SK-N-SH (cell line): ENCODE measurements around the gene RCOR1.

Source experiments
- CTCF ChIP-seq: fragments of 200-600 bp; sonication (generic); IDR thresholded peaks from 2 replicates; pipeline ENCODE4 v1.6.1; 2017; ENCODE audit warnings: antibody characterized with exemption, mild to moderate bottlenecking, moderate library complexity
- EP300 ChIP-seq, 2 experiments: IDR thresholded peaks; 2 replicates each; pipeline versions ENCODE4 v1.4.0 to v1.6.1; 2012; ENCODE audit warnings: borderline replicate concordance in 1 of 2, low read depth in 1 of 2, low read length in 1 of 2
- TAF1 ChIP-seq: IDR thresholded peaks from 2 replicates; pipeline ENCODE4 v1.6.1; 2012; ENCODE audit warnings: low read depth, mild to moderate bottlenecking, low read length, moderate library complexity, borderline replicate concordance
- TEAD4 ChIP-seq: IDR thresholded peaks from 2 replicates; pipeline ENCODE4 v1.4.0; 2012; ENCODE audit warnings: mild to moderate bottlenecking, borderline replicate concordance; ENCODE audit not compliant: insufficient read depth
- YY1 ChIP-seq: IDR thresholded peaks from 2 replicates; pipeline ENCODE4 v1.4.0; 2012; ENCODE audit warnings: low read depth, mild to moderate bottlenecking
- ZBTB33 ChIP-seq: IDR thresholded peaks from 2 replicates; pipeline ENCODE4 v1.4.0; 2012; ENCODE audit warnings: low read depth, borderline replicate concordance
- TF ChIP-seq, protein P1 (sequence below): IDR thresholded peaks from 2 replicates; pipeline ENCODE4; 2012

DNA sequence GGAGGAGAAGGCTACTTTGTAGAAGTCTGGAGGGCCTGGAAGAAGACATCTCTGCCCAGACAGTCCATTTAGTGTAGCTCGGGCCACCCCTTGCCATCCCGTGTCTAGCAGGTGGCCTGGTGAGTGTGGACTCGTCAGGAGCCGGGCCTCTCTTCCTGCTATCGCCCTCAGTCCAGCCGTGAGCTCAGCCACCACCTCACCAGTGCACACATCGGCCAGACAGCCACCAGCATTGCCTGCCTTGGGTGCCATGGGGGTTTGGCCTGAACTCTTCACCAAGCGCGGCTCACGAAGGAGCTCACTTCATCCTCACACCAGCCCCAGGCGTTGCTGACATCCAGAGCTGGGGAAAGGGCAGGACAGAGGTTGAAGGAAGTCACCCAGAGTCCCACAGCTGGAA, 165.2 kb downstream of the RCOR1 start:
- no peak for TF ChIP-seq CTCF
- no peak for TF ChIP-seq TEAD4
- TF ChIP-seq EP300 (IDR thresholded peaks at IDR 0.05; ENCODE audit: borderline replicate concordance in 1 of 2, low read depth in 1 of 2, low read length in 1 of 2), result no peak
- TF ChIP-seq, protein P1, sequence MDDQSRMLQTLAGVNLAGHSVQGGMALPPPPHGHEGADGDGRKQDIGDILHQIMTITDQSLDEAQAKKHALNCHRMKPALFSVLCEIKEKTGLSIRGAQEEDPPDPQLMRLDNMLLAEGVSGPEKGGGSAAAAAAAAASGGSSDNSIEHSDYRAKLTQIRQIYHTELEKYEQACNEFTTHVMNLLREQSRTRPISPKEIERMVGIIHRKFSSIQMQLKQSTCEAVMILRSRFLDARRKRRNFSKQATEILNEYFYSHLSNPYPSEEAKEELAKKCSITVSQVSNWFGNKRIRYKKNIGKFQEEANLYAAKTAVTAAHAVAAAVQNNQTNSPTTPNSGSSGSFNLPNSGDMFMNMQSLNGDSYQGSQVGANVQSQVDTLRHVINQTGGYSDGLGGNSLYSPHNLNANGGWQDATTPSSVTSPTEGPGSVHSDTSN, result no peak
- TF ChIP-seq TAF1, result no peak
- no peak for TF ChIP-seq ZBTB33
- TF ChIP-seq YY1, result no peak
